HCT116 (cell line): ENCODE data around the gene CHST11.

Experiments used
- CEBPB ChIP-seq: IDR thresholded peaks from 2 replicates; pipeline ENCODE4 v1.6.1; 2012; ENCODE audit warnings: low read depth
- EGR1 ChIP-seq: IDR thresholded peaks from 2 replicates; pipeline ENCODE4 v1.6.1; 2012; ENCODE audit warnings: low read depth
- EZH2 ChIP-seq: fragments of 200-600 bp; sonication (generic); IDR thresholded peaks from 2 replicates; pipeline ENCODE4 v1.6.1; 2017; ENCODE audit warnings: antibody characterized with exemption, mixed run types
- JUND ChIP-seq: IDR thresholded peaks from 2 replicates; pipeline ENCODE4 v1.6.1; 2012
- POLR2A ChIP-seq: IDR thresholded peaks from 2 replicates; pipeline ENCODE4 v1.7.0; 2011; ENCODE audit warnings: borderline replicate concordance; ENCODE audit not compliant: insufficient read depth, insufficient read length; ENCODE audit errors: extremely low read depth
- POLR2AphosphoS5 ChIP-seq: IDR thresholded peaks from 2 replicates; pipeline ENCODE4 v1.6.1; 2011; ENCODE audit warnings: mild to moderate bottlenecking, low read depth, low read length, moderate library complexity
- SP1 ChIP-seq: IDR thresholded peaks from 2 replicates; pipeline ENCODE4 v1.6.1; 2012; ENCODE audit warnings: low read depth
- SRF ChIP-seq: IDR thresholded peaks from 2 replicates; pipeline ENCODE4 v1.6.1; 2012; ENCODE audit warnings: low read depth
- ZFX ChIP-seq: fragments of 450-650 bp; IDR thresholded peaks from 2 replicates; pipeline ENCODE4 v1.6.1; 2017
- ZNF274 ChIP-seq: fragments of 200-500 bp; sonication (Bioruptor generic); IDR thresholded peaks from 2 replicates; pipeline ENCODE4 v1.6.1; 2014; ENCODE audit warnings: mild to moderate bottlenecking, low read depth, low read length, inconsistent platforms
- TF ChIP-seq, protein P1 (sequence below), 3 experiments: fragments of 200-600 bp in 1 of 3; sonication (generic) in 1 of 3; IDR thresholded peaks in 2 of 3; conservative IDR thresholded peaks in 1 of 3; 2 replicates each; pipeline ENCODE4 v1.5.1; 2012 to 2017; ENCODE audit warnings: low read depth in 2 of 3, low read length in 2 of 3, antibody characterized with exemption in 1 of 3, borderline replicate concordance in 1 of 3, control low read depth in 1 of 3, mild to moderate bottlenecking in 1 of 3, mixed read lengths in 1 of 3, mixed run types in 1 of 3, moderate library complexity in 1 of 3; ENCODE audit not compliant: insufficient read depth in 1 of 3
- TF ChIP-seq, protein P2 (sequence below): IDR thresholded peaks from 2 replicates; pipeline ENCODE4 v1.6.1; 2012; ENCODE audit warnings: low read depth

DNA sequence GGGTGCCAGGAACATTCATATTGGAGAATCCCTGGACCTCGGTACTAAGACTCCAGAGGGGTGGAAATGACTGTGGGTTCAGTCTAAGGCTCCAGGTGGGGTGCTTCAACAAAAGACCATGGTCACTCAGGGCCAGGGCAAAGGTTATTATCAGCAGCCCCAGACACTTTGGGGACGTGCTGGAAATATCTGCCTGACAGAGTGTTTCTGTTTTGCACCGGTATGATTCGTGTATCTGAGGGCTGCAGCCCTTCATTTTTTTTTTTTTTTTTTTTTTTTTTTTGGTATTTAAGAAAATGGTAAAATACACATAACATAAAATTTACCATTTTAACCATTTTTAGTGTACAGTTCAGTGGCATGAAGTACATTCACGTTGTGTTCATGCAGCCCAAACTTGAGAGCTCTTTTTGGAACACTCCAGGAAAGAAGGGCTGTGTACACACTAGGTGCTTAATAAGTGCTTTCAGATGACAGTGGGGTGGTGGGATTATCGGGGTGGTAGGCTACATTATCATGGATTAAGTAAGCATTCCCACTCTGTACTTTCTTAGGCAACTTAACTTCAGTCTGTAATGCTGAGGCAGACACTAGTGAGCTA lies 120.3 kb downstream of the CHST11 start:
- TF ChIP-seq ZFX (no peak), POLR2AphosphoS5 (no peak), ZNF274 (no peak), CEBPB (no peak), EGR1 (no peak), JUND (no peak), POLR2A (no peak), SP1 (no peak), SRF (no peak), EZH2 (no peak)
- TF ChIP-seq, protein P1, sequence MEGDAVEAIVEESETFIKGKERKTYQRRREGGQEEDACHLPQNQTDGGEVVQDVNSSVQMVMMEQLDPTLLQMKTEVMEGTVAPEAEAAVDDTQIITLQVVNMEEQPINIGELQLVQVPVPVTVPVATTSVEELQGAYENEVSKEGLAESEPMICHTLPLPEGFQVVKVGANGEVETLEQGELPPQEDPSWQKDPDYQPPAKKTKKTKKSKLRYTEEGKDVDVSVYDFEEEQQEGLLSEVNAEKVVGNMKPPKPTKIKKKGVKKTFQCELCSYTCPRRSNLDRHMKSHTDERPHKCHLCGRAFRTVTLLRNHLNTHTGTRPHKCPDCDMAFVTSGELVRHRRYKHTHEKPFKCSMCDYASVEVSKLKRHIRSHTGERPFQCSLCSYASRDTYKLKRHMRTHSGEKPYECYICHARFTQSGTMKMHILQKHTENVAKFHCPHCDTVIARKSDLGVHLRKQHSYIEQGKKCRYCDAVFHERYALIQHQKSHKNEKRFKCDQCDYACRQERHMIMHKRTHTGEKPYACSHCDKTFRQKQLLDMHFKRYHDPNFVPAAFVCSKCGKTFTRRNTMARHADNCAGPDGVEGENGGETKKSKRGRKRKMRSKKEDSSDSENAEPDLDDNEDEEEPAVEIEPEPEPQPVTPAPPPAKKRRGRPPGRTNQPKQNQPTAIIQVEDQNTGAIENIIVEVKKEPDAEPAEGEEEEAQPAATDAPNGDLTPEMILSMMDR (IDR thresholded peaks at IDR 0.05 in 2 of 3, conservative IDR thresholded peaks at IDR 0.05 in 1 of 3; ENCODE audit: borderline replicate concordance in 1 of 3, insufficient read depth in 1 of 3, low read depth in 2 of 3, low read length in 2 of 3): no peak
- TF ChIP-seq, protein P2, sequence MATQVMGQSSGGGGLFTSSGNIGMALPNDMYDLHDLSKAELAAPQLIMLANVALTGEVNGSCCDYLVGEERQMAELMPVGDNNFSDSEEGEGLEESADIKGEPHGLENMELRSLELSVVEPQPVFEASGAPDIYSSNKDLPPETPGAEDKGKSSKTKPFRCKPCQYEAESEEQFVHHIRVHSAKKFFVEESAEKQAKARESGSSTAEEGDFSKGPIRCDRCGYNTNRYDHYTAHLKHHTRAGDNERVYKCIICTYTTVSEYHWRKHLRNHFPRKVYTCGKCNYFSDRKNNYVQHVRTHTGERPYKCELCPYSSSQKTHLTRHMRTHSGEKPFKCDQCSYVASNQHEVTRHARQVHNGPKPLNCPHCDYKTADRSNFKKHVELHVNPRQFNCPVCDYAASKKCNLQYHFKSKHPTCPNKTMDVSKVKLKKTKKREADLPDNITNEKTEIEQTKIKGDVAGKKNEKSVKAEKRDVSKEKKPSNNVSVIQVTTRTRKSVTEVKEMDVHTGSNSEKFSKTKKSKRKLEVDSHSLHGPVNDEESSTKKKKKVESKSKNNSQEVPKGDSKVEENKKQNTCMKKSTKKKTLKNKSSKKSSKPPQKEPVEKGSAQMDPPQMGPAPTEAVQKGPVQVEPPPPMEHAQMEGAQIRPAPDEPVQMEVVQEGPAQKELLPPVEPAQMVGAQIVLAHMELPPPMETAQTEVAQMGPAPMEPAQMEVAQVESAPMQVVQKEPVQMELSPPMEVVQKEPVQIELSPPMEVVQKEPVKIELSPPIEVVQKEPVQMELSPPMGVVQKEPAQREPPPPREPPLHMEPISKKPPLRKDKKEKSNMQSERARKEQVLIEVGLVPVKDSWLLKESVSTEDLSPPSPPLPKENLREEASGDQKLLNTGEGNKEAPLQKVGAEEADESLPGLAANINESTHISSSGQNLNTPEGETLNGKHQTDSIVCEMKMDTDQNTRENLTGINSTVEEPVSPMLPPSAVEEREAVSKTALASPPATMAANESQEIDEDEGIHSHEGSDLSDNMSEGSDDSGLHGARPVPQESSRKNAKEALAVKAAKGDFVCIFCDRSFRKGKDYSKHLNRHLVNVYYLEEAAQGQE: no peak
